CD4-positive, alpha-beta T cell treated with Interleukin-15 for 4 hours (primary cell): ENCODE results near the gene ALKBH4.
"Not testable (repeated sequence)": the region's sequence is repeated elsewhere in the genome, so short reads cannot be mapped to it uniquely, and the experiment has no call there.

Source experiments
- DNase-seq: peaks from one replicate; pipeline ENCODE4 v3.0.0-alpha.2; 2020; ENCODE audit warnings: low spot score

The ALKBH4 gene

GRCh38 chr7:102478314-102479208, 13.9 kb upstream of the ALKBH4 start, which contains the start of gene POLR2J:
POLR2J (minus strand) TSS chr7:102478922; CDS start chr7:102478860, 62 bp downstream.
- peak; percentile 95 for DNase-seq

GRCh38 chr7:102474736-102475435, 10.2 kb upstream of the ALKBH4 start:
- DNase-seq: not testable (repeated sequence)

- DNase-seq: not testable (repeated sequence)
Measured at GRCh38 chr7:102474116-102474515, 9.5 kb upstream of the ALKBH4 start.

GRCh38 chr7:102473271-102473991, 8.8 kb upstream of the ALKBH4 start:
- DNase-seq: no peak

- DNase-seq: no peak
Measured at GRCh38 chr7:102472126-102473041, 7.7 kb upstream of the ALKBH4 start.

- no peak for DNase-seq
Measured at GRCh38 chr7:102471791-102472125, 7.1 kb upstream of the ALKBH4 start.

- no peak for DNase-seq
Measured at GRCh38 chr7:102469972-102470825, 5.5 kb upstream of the ALKBH4 start.

GRCh38 chr7:102469351-102469971, 4.8 kb upstream of the ALKBH4 start:
- DNase-seq: no peak

- no peak for DNase-seq
Measured at GRCh38 chr7:102468478-102469350, 4.1 kb upstream of the ALKBH4 start.

- DNase-seq: no peak
Measured at GRCh38 chr7:102467581-102468477, 3.2 kb upstream of the ALKBH4 start.

- DNase-seq: no peak
Measured at GRCh38 chr7:102466097-102466496, 1.4 kb upstream of the ALKBH4 start.

- DNase-seq: no peak
Measured at GRCh38 chr7:102463841-102464576, 654 bp downstream of the ALKBH4 start.

- no peak for DNase-seq
Measured at GRCh38 chr7:102460467-102460866, 4.2 kb downstream of the ALKBH4 start.

- no peak for DNase-seq
Measured at GRCh38 chr7:102459221-102459844, 5.3 kb downstream of the ALKBH4 start.

GRCh38 chr7:102457352-102457924, 7.2 kb downstream of the ALKBH4 start:
- no peak for DNase-seq

GRCh38 chr7:102456327-102456726, 8.3 kb downstream of the ALKBH4 start:
- DNase-seq: no peak
